Fibroblast of peridontal ligament (primary cell): ENCODE measurements around the gene GANAB.
"Not testable (repeated sequence)": the region's sequence is repeated elsewhere in the genome, so short reads cannot be mapped to it uniquely, and the experiment has no call there.

Source experiments
- DNase-seq: peaks from one replicate; pipeline ENCODE4 v3.0.0-alpha.2; 2010; ENCODE audit errors: extremely low read depth

The GANAB gene

GRCh38 chr11:62667460-62667859, 21.0 kb upstream of the GANAB start:
- no peak for DNase-seq

GRCh38 chr11:62666259-62666926, 20.0 kb upstream of the GANAB start:
- no peak for DNase-seq

GRCh38 chr11:62665599-62666258, 19.3 kb upstream of the GANAB start:
- peak; percentile 67 for DNase-seq

- peak; percentile 91 for DNase-seq
Observed at GRCh38 chr11:62665075-62665598, 18.7 kb upstream of the GANAB start, which contains the start of the genes C11orf98 and CSKMT. TSS of gene C11orf98 (minus strand) at chr11:62665210. CDS start at chr11:62665169, 41 bp downstream. TSS of gene CSKMT (plus strand) at chr11:62665312. CDS start at chr11:62665880, 568 bp downstream.

- no peak for DNase-seq
Observed at GRCh38 chr11:62664405-62665074, 18.1 kb upstream of the GANAB start.

GRCh38 chr11:62656796-62657429, 10.5 kb upstream of the GANAB start:
- DNase-seq: no peak

- no peak for DNase-seq
Observed at GRCh38 chr11:62654297-62654696, 7.9 kb upstream of the GANAB start.

- DNase-seq: peak; percentile 7
Observed at GRCh38 chr11:62652161-62653006, 6.0 kb upstream of the GANAB start.

GRCh38 chr11:62650283-62650682, 3.9 kb upstream of the GANAB start:
- DNase-seq: not testable (repeated sequence)

GRCh38 chr11:62649486-62649885, 3.1 kb upstream of the GANAB start:
- no peak for DNase-seq

GRCh38 chr11:62648967-62649364, 2.6 kb upstream of the GANAB start:
- no peak for DNase-seq

- DNase-seq: no peak
Observed at GRCh38 chr11:62648185-62648966, 2.0 kb upstream of the GANAB start.

- DNase-seq: no peak
Observed at GRCh38 chr11:62647609-62648005, 1.2 kb upstream of the GANAB start.

- no peak for DNase-seq
Observed at GRCh38 chr11:62646825-62647608, 604 bp upstream of the GANAB start.

GRCh38 chr11:62645671-62645945, 805 bp downstream of the GANAB start:
- DNase-seq: no peak

- DNase-seq: no peak
Observed at GRCh38 chr11:62644220-62644619, 2.2 kb downstream of the GANAB start.

- no peak for DNase-seq
Observed at GRCh38 chr11:62632492-62632891, 13.9 kb downstream of the GANAB start.

- no peak for DNase-seq
Observed at GRCh38 chr11:62627713-62628112, 18.7 kb downstream of the GANAB start.

GRCh38 chr11:62622476-62623089, 23.8 kb downstream of the GANAB start:
- DNase-seq: no peak
